ENCODE measurements around the gene ZFAND3.
"Not testable (repeated sequence)": the region's sequence is repeated elsewhere in the genome, so short reads cannot be mapped to it uniquely, and the experiment has no call there.

Gene ZFAND3

GRCh38 chr6:37987559-37987958 is 168.0 kb downstream of the ZFAND3 start:
- Histone ChIP-seq H3K36me3 (ENCODE audit: control insufficient read depth, insufficient read depth, low read length) (no peaks in the 10 kb centered on the region), H3K4me3 (ENCODE audit: extremely low read depth, insufficient read depth, low read length, poor library complexity, severe bottlenecking) (no peak overlapping the region), H3K27ac (ENCODE audit: low read depth, low read length, severe bottlenecking) (no peak overlapping the region), H3K9me3 (ENCODE audit: control insufficient read depth, low read length) (no peaks in the 10 kb centered on the region), H3K4me1 (ENCODE audit: control insufficient read depth, insufficient read depth, low read length, poor library complexity, severe bottlenecking) (peaks cover 12% of the 10 kb centered on the region)
- no CpG with 5 or more reads among the region's 2 CpGs for WGBS, 2 experiments (ENCODE audit: insufficient coverage in 2 of 2)

- Histone ChIP-seq H3K4me3 (ENCODE audit: extremely low read depth, insufficient read depth, low read length, poor library complexity, severe bottlenecking) (no peak overlapping the region), H3K27ac (ENCODE audit: low read depth, low read length, severe bottlenecking) (no peak overlapping the region)
- WGBS, 2 experiments (ENCODE audit: insufficient coverage in 2 of 2): 80% methylated on average over 1 of the region's 2 CpGs; no CpG with 5 or more reads in 1 of the 2 experiments
These were observed 168.6 kb downstream of the ZFAND3 start for GRCh38 chr6:37988127-37988526.

GRCh38 chr6:37988696-37989095 is 169.2 kb downstream of the ZFAND3 start:
- H3K9me3 ChIP-seq (ENCODE audit: control insufficient read depth, low read length): no peaks in the 10 kb centered on the region
- no peak overlapping the region for H3K4me3 ChIP-seq (ENCODE audit: extremely low read depth, insufficient read depth, low read length, poor library complexity, severe bottlenecking)
- WGBS, 2 experiments (ENCODE audit: insufficient coverage in 2 of 2): 83% methylated on average over 1 of the region's 3 CpGs; no CpG with 5 or more reads in 1 of the 2 experiments
- H3K27ac ChIP-seq (ENCODE audit: low read depth, low read length, severe bottlenecking): no peak overlapping the region
- H3K4me1 ChIP-seq (ENCODE audit: control insufficient read depth, insufficient read depth, low read length, poor library complexity, severe bottlenecking): peaks cover 12% of the 10 kb centered on the region
- H3K36me3 ChIP-seq (ENCODE audit: control insufficient read depth, insufficient read depth, low read length): no peaks in the 10 kb centered on the region

More at GRCh38 chr6:37988127-37988526, 168.6 kb downstream of the ZFAND3 start:
- H3K4me1 ChIP-seq (ENCODE audit: control insufficient read depth, insufficient read depth, low read length, poor library complexity, severe bottlenecking): peaks cover 12% of the 10 kb centered on the region
- H3K36me3 ChIP-seq (ENCODE audit: control insufficient read depth, insufficient read depth, low read length): no peaks in the 10 kb centered on the region
- H3K9me3 ChIP-seq (ENCODE audit: control insufficient read depth, low read length): no peaks in the 10 kb centered on the region

- no peak overlapping the region for H3K4me3 ChIP-seq (ENCODE audit: extremely low read depth, insufficient read depth, low read length, poor library complexity, severe bottlenecking)
- no peaks in the 10 kb centered on the region for H3K9me3 ChIP-seq (ENCODE audit: control insufficient read depth, low read length)
- H3K4me1 ChIP-seq (ENCODE audit: control insufficient read depth, insufficient read depth, low read length, poor library complexity, severe bottlenecking): peaks cover 12% of the 10 kb centered on the region
- 69 to 78% methylated on average over 3 to 4 of the region's 6 CpGs for WGBS, 2 experiments (ENCODE audit: insufficient coverage in 2 of 2)
- H3K36me3 ChIP-seq (ENCODE audit: control insufficient read depth, insufficient read depth, low read length): no peaks in the 10 kb centered on the region
- H3K27ac ChIP-seq (ENCODE audit: low read depth, low read length, severe bottlenecking): peak overlapping the region; percentile 74
These were observed 171.4 kb downstream of the ZFAND3 start for GRCh38 chr6:37990762-37991525.

- H3K36me3 ChIP-seq (ENCODE audit: control insufficient read depth, insufficient read depth, low read length): no peaks in the 10 kb centered on the region
- peaks cover 9% of the 10 kb centered on the region for H3K4me1 ChIP-seq (ENCODE audit: control insufficient read depth, insufficient read depth, low read length, poor library complexity, severe bottlenecking)
- no peaks in the 10 kb centered on the region for H3K9me3 ChIP-seq (ENCODE audit: control insufficient read depth, low read length)
- no peak overlapping the region for H3K4me3 ChIP-seq (ENCODE audit: extremely low read depth, insufficient read depth, low read length, poor library complexity, severe bottlenecking)
- no CpG with 5 or more reads among the region's 2 CpGs for WGBS, 2 experiments (ENCODE audit: insufficient coverage in 2 of 2)
- H3K27ac ChIP-seq (ENCODE audit: low read depth, low read length, severe bottlenecking): no peak overlapping the region
These were observed 173.2 kb downstream of the ZFAND3 start for GRCh38 chr6:37992749-37993148.

GRCh38 chr6:37993194-37993593 is 173.7 kb downstream of the ZFAND3 start:
- not testable (repeated sequence) for H3K27ac ChIP-seq (ENCODE audit: low read depth, low read length, severe bottlenecking); H3K36me3 ChIP-seq (ENCODE audit: control insufficient read depth, insufficient read depth, low read length); H3K9me3 ChIP-seq (ENCODE audit: control insufficient read depth, low read length); H3K4me3 ChIP-seq (ENCODE audit: extremely low read depth, insufficient read depth, low read length, poor library complexity, severe bottlenecking); H3K4me1 ChIP-seq (ENCODE audit: control insufficient read depth, insufficient read depth, low read length, poor library complexity, severe bottlenecking)
- WGBS, 2 experiments (ENCODE audit: insufficient coverage in 2 of 2): 89 to 100% methylated on average over 2 to 3 of the region's 7 CpGs

- 100% methylated on average over 1 of the region's 5 CpGs; no CpG with 5 or more reads in 1 of the 2 experiments for WGBS, 2 experiments (ENCODE audit: insufficient coverage in 2 of 2)
These were observed 174.1 kb downstream of the ZFAND3 start for GRCh38 chr6:37993596-37993995.

GRCh38 chr6:37994223-37994622 is 174.7 kb downstream of the ZFAND3 start:
- no CpG with 5 or more reads among the region's 2 CpGs for WGBS, 2 experiments (ENCODE audit: insufficient coverage in 2 of 2)
- Histone ChIP-seq H3K36me3 (ENCODE audit: control insufficient read depth, insufficient read depth, low read length) (no peaks in the 10 kb centered on the region), H3K4me1 (ENCODE audit: control insufficient read depth, insufficient read depth, low read length, poor library complexity, severe bottlenecking) (peaks cover 4% of the 10 kb centered on the region), H3K4me3 (ENCODE audit: extremely low read depth, insufficient read depth, low read length, poor library complexity, severe bottlenecking) (no peak overlapping the region), H3K27ac (ENCODE audit: low read depth, low read length, severe bottlenecking) (no peak overlapping the region), H3K9me3 (ENCODE audit: control insufficient read depth, low read length) (no peaks in the 10 kb centered on the region)

More at GRCh38 chr6:37993596-37993995, 174.1 kb downstream of the ZFAND3 start:
- H3K4me1 ChIP-seq (ENCODE audit: control insufficient read depth, insufficient read depth, low read length, poor library complexity, severe bottlenecking): peaks cover 4% of the 10 kb centered on the region
- H3K27ac ChIP-seq (ENCODE audit: low read depth, low read length, severe bottlenecking): no peak overlapping the region
- H3K9me3 ChIP-seq (ENCODE audit: control insufficient read depth, low read length): no peaks in the 10 kb centered on the region
- H3K36me3 ChIP-seq (ENCODE audit: control insufficient read depth, insufficient read depth, low read length): no peaks in the 10 kb centered on the region
- no peak overlapping the region for H3K4me3 ChIP-seq (ENCODE audit: extremely low read depth, insufficient read depth, low read length, poor library complexity, severe bottlenecking)

- no peak overlapping the region for H3K4me3 ChIP-seq (ENCODE audit: extremely low read depth, insufficient read depth, low read length, poor library complexity, severe bottlenecking)
- no peak overlapping the region for H3K27ac ChIP-seq (ENCODE audit: low read depth, low read length, severe bottlenecking)
- H3K4me1 ChIP-seq (ENCODE audit: control insufficient read depth, insufficient read depth, low read length, poor library complexity, severe bottlenecking): no peaks in the 10 kb centered on the region
- H3K36me3 ChIP-seq (ENCODE audit: control insufficient read depth, insufficient read depth, low read length): no peaks in the 10 kb centered on the region
- 94 to 100% methylated on average over 2 of the region's 2 CpGs for WGBS, 2 experiments (ENCODE audit: insufficient coverage in 2 of 2)
- H3K9me3 ChIP-seq (ENCODE audit: control insufficient read depth, low read length): no peaks in the 10 kb centered on the region
These were observed 178.8 kb downstream of the ZFAND3 start for GRCh38 chr6:37998366-37998765.

- WGBS, 2 experiments (ENCODE audit: insufficient coverage in 2 of 2): 80 to 100% methylated on average over 1 of the region's 1 CpG
- Histone ChIP-seq H3K9me3 (ENCODE audit: control insufficient read depth, low read length) (no peaks in the 10 kb centered on the region), H3K27ac (ENCODE audit: low read depth, low read length, severe bottlenecking) (no peak overlapping the region), H3K36me3 (ENCODE audit: control insufficient read depth, insufficient read depth, low read length) (no peaks in the 10 kb centered on the region), H3K4me1 (ENCODE audit: control insufficient read depth, insufficient read depth, low read length, poor library complexity, severe bottlenecking) (no peaks in the 10 kb centered on the region), H3K4me3 (ENCODE audit: extremely low read depth, insufficient read depth, low read length, poor library complexity, severe bottlenecking) (no peak overlapping the region)
These were observed 181.9 kb downstream of the ZFAND3 start for GRCh38 chr6:38001386-38001785.

GRCh38 chr6:38004908-38005307 is 185.4 kb downstream of the ZFAND3 start:
- Histone ChIP-seq H3K4me3 (ENCODE audit: extremely low read depth, insufficient read depth, low read length, poor library complexity, severe bottlenecking) (no peak overlapping the region), H3K27ac (ENCODE audit: low read depth, low read length, severe bottlenecking) (no peak overlapping the region), H3K36me3 (ENCODE audit: control insufficient read depth, insufficient read depth, low read length) (peaks cover 2% of the 10 kb centered on the region), H3K9me3 (ENCODE audit: control insufficient read depth, low read length) (no peaks in the 10 kb centered on the region), H3K4me1 (ENCODE audit: control insufficient read depth, insufficient read depth, low read length, poor library complexity, severe bottlenecking) (no peaks in the 10 kb centered on the region)
- 100% methylated on average over 1 of the region's 2 CpGs for WGBS, 2 experiments (ENCODE audit: insufficient coverage in 2 of 2)
